Measurements from ENCODE around the gene PSMC1.

- no peak for TF ChIP-seq CTCF (IDR thresholded peaks at IDR 0.05; ENCODE audit: insufficient read depth, low read length, poor library complexity, severe bottlenecking)
- no peak for TF ChIP-seq EZH2phosphoT487 (conservative IDR thresholded peaks at IDR 0.05; ENCODE audit: low read length)
Measured at GRCh38 chr14:90281261-90281660, 24.9 kb downstream of the PSMC1 start.
